ENCODE data around the gene ALDOC. TPM values are rescaled to one million over a fixed set of nuclear protein-coding genes. Genes with fewer than 3 reads are reported as not detected.
A peak's percentile ranks its signal among the peaks of the same experiment; 100 is the strongest.
"Not testable (repeated sequence)": the region's sequence is repeated elsewhere in the genome, so short reads cannot be mapped to it uniquely, and the experiment has no call there.

The ALDOC gene
- 55.5 TPM for total RNA-seq

DNA sequence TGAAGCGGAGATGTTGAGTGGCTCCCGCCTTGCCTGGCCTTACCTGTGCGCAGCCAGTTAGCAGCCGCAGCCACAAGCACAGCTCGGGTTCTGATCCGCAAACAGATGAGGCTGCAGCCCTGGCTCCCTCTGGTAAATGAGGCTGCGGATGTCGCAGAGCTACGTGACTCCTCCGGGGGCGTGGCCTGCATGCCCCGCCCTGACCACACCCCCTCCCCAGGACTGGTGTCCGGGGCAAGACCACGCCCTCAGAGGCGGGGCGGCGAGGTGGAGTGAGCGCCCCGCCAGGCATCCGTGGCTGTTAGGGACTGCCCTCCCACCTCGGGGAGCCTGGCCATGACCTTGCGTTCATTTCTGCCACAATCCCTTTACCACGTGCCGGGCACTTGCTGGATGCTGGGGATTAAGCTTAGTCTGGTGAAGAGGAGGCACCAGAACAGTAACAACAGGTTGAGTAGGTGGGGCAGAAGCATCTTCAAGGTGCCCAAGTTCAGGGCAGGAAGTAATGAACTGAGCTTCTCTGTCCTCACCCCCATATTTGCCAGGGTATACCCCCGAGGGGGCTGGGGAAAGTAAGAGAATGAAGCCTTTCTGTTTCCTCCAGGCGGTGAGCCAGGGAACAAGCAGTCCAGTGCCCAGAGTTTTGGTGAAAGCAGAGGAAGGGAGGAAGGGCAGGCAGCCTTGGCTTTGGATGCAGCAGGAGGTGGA is at the start of gene ALDOC:
TSS of gene ALDOC (minus strand) at position 138 of the 708 bp plus-strand sequence. CDS start 1,363 bp downstream, outside the sequence.
- DNase-seq (ENCODE audit: low read depth in 2 of 3, low spot score in 2 of 3): peak; percentile 93 to 97 (median 96)

DNA sequence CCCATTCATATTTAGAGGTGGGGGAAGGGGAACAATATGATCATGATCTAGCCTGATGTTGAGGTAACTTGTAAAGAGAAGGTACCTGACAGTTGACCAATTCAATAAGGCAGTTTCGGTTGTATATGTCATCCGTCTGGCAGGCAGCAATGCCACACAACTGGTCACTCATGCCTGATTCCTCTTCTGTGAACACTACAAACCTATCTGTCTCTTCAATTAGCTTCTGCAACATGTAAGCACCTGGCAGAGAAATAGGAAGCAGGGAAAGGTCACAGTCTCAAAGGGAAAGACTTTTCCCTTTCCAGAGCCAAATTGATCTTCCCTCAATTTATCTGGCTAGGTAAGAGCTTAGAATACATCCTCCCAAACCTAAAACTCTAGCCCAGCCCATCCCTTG is 47.5 kb upstream of the ALDOC start:
- DNase-seq (ENCODE audit: low read depth in 2 of 3, low spot score in 2 of 3): no peak

DNA sequence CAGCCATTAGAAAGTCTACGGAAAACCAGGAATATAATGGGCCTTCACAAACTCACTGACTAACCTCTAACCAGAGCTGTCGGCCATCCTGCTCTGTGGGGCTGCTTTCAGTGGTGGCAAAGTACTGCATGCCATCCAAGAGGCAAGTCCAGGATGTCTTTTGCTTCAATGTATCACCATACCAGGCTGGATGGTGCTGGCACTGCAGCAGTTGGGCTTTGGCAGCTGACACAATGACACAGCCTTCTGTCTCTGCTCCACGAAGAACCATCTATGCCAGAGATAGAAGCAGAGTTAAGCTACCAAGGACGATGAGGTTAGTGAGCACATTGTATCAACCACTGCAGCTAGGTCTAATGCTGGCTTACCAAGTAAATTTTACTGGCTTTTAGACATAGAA is 47.0 kb upstream of the ALDOC start:
- no peak for DNase-seq (ENCODE audit: low read depth in 2 of 3, low spot score in 2 of 3)

DNA sequence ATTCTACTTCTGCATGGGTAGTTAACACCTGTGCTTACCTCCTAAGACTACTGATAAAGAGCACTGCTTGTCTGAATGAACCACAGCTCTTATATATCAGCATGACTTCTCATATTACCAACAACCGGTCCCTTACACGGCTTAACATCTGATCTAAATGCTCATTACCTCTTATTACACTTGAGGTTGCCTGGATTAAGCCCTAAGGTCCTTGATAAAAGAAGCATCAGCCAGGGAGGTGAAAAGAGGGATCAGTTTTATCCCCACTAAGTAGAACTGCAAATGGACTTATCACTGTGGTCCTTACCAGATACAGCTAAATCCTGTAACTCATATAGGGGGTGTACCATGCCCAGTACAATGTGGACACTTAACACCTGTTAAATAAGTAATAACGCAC is 45.5 kb upstream of the ALDOC start:
- no peak for DNase-seq (ENCODE audit: low read depth in 2 of 3, low spot score in 2 of 3)

DNA sequence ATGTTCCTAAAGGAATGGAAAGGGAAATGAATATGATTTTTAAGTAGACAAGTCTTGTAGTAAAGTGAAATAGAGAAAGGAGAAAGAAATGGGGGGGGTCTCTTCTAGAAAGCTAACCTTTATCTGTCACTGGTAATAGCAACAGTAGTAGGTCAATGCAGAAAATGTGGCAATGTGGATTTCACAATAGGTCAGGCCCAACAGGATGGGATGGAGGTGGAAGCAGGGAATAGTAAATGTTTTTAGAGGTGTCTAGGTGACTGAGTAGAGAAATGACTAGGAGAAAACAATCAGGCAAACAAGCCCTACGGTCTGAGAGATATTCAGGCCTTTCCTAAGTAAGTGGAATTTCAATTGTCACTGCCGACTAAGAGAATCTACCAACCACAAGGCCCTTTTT is 43.3 kb upstream of the ALDOC start:
- no peak for DNase-seq (ENCODE audit: low read depth in 2 of 3, low spot score in 2 of 3)

DNA sequence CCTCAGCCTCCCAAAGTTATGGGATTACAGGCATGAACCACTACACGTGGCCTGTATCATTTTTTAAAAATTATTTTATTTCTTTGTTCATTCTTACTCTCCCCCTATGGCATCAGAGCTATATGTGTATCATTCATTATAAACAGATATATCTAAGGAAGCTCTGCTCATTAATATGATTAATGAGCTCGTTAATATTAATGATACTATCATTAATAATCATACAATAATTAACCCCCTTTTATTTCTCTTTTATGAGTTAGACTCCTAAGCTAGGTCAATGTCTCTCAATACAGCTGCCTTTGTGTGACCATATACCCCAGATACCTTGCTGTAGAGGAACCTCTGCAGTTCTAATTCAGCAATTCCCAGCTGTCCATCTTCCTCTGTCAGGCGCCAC is 41.8 kb upstream of the ALDOC start:
- DNase-seq (ENCODE audit: low read depth in 2 of 3, low spot score in 2 of 3): no peak

DNA sequence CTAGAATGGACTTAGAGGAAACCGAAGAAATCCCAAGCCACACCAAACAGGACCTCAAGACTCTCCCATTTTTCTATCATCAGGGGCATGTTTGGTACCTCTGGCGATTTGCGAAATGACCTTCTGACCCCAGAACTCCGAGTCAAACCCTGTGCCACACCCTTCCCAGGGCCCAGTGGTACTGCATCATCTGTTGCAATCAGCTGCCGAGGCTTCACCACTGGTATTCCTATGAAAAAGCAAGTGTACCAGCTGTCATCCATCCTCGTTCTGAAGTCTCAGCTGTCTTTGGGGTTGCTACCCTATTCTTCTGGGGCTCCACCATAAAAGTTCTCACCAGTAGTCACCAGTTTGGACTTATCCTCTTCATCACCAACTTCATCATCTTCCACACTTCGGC is 39.6 kb upstream of the ALDOC start:
- DNase-seq (ENCODE audit: low read depth in 2 of 3, low spot score in 2 of 3): no peak

DNA sequence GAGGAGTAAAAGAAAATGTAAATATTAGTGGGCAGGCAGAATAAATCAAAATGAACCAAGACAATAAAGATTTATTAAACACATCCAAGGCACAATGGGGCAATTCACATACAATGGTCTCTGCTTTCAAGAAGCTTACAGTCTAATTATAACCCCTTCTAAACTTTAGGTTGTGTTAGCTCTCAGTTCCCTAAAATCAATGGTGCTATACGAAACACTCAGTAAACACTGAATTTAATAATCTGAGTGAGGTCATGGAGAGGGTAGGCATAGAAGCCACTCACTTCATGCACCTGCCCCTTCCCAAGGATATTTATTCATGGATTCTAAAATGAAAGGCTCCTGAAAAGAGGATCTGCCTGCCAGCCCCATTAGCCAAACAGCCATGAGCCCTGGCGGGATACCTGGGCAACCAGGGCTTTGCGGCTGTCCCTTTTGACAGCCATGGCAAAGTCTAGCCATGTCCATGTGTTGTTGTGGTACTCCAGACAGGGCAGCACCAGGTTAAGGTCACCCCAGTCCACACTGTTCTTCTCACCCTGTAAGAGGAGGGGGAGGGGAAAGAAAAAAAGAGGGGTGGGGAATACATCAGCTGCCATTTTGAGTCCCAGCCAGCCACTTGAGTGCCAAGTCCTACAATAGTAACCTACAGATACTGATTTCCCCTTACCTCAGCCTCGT is 38.7 kb upstream of the ALDOC start:
- DNase-seq (ENCODE audit: low read depth in 2 of 3, low spot score in 2 of 3): no peak

DNA sequence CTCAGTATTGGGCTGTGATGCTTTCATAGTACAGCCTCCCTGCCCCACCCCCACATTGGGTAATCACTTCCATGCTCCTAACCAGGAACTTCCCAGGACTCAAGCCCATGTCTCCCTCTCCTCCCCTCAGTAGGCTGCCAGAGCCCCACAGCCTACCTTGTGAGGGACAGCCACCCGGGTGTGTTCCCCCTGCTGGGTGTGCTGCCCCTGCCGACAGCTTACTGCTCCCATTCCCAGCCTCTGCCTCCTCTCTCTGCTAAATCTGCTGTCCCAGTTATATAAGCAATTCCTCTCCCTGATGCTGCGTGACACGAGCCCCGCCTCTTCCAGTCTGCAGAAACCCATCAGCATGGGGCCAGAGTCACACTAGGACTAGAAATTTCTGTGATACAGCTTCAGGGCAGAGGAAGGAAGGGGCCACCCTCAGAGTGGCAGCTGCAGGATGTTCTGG is 37.3 kb upstream of the ALDOC start, which contains the start of gene RSKR:
TSS of gene RSKR (minus strand) at position 255 of the 451 bp plus-strand sequence. CDS start at position 231, 24 bp downstream.
- DNase-seq (ENCODE audit: low read depth in 2 of 3, low spot score in 2 of 3): peak in 2 of 3 donors; percentile 48 to 77

DNA sequence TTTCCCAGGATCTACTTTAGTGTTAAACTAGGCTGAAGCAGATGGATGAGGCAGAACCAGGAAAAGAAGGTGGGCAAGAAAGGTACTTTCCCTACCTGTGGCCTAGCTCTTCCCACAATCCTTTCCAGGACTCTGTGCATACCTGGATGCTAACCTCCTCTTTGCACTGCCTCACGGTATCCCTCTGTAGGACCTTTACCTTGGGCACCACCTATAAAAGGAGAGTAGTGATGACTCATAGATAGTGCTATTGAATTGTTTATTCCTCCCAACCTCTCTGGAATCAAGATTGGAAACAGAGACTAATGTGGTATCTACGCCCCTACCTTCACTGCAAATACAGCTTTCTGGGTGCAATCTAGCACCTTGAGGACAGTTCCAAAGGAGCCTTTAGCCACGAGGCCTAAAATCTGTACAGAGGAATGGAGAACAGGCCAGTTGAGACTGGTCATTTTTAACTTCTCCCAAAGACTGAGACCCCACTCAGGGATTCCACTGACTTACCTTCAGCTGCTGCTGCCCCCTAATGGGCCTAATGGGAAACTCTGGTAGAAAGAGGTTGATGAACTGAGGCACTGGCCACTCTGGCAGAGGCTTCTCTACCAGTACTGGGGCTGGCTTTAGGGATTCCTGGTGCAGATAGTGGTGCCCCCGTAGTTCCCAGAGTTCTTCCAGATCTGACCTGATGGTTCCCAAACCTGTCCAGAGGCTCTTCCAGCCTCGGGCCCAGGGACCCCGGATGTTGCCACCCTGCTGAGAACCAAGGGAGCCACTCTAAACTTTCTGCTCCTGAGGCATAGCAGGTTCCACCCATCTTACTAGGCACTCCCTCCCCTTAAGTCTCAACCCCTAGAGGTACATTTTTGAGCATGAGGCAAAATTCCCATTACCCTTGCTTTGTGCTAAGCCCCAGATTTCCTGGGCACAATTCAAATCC is 36.5 kb upstream of the ALDOC start:
- peak in 1 of 3 donors; percentile 56 for DNase-seq (ENCODE audit: low read depth in 2 of 3, low spot score in 2 of 3)

DNA sequence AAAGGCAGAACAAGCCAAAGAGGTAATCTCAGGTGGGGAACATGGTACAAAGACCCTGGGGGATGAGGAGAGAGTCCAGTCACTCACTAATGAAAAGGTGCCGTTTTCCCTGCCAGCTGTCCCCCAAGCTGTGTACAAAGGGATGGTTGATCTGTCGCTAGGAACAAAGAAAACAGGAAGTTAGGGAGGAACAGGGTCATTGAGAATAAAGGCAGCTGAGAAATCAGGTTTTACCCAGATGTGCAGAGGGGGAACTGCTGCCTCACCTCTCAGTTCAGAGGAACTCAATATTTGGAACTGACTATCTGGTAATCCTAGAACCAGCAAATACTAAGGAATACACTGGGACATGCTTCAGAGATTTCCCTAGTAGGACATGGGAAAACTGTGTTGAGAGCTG is 35.8 kb upstream of the ALDOC start:
- DNase-seq (ENCODE audit: low read depth in 2 of 3, low spot score in 2 of 3): peak in 1 of 3 donors; percentile 23

DNA sequence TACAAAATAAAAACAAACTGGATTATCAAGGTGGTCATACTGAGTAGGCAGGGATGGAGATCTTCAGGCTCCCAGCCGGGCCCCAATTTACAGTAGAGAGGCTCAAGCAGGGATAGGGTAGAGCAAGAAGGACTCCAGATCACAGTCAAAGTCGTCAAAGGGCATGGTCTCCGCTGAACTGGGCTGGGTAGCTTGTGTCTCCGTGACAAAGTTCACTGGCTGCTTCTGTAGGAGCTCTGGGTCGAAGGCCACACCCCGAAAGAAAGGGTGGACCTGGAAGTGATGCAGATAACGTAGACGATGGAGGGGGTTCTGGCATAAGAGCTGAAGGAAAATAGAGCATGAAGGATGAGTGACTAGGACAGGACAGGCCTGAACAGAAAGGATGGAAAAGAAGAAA is 33.7 kb upstream of the ALDOC start:
- no peak for DNase-seq (ENCODE audit: low read depth in 2 of 3, low spot score in 2 of 3)

DNA sequence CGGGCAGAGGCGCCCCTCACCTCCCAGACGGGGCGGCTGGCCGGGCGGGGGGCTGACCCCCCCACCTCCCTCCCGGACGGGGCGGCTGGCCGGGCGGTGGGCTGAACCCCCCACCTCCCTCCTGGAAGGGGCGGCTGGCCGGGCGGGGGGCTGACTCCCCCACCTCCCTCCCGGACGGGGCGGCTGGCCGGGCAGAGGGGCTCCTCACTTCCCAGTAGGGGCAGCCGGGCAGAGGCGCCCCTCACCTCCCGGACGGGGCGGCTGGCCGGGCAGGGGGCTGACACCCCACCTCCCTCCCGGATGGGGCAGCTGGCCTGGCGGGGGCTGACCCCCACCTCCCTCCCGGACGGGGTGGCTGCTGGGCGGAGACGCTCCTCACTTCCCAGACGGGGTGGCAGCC is 27.3 kb upstream of the ALDOC start:
- DNase-seq (ENCODE audit: low read depth in 2 of 3, low spot score in 2 of 3): not testable (repeated sequence)

DNA sequence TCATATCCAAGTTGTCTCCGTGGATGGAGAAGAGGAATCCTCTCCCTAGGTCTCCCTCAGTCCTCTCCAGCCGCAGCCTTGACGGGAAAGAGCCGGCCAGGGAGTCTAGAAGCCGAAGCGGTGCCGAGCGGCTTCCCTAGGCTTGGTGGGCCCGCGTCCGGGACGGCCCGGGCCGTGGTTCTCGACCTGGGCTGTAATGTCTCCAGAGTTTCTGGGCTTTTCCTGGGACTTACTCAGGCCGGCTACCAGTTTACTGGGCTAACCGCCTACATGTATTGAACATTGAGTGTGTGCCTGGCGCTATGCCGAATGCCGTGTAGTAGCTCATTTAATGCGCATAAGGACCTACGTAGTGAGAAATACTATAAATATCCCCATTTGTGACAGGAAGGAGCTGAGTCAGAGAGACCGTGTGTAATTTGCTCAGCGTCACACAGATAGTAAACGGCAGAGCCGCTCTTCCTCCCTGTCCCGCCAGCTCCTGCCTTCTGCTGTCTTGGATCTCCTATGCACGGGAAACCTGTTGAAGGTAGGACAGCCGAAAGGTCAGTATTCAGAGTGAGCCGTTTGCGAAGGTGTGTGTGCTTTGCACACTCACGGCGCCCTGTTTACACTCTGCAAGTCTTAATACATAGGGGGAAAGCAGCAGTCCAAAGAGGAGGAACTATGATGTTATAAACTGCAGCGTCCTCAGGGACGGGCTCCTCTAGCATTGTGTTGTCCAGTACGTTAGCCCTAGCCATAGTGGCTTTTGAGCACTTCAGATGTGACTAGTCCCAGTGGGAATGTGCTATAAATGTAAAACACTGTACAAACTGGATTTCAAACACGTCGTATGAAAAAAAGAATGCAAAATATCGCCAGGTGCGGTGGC is 22.9 kb upstream of the ALDOC start:
- peak; percentile 58 to 77 (median 72) for DNase-seq (ENCODE audit: low read depth in 2 of 3, low spot score in 2 of 3)

DNA sequence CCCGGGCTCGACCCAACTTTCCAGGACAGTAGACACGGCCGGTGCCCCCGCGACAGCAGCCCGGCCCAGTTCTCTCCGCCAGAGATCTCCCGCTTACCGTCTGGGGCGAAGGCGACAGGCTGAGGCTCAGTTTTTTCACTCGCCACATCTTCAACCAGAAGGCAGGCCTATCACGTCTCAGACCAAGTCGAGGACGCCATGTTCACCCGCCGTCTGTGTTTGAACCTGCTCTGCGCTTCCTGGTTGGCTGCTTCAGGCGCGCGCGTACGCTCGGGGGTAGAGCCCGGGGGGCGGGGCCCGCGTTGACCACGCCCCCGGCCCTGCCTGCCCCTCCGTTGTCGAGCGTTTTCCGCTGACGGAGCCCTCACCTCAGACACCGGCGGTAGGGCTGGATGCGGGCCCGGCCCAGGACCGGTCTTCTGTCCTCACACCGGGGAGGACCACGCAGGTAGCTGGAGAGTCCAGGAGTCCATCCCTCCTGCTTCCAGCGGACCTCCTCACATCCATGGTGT is 22.2 kb upstream of the ALDOC start, which contains the start of gene SPAG5:
TSS of gene SPAG5 (minus strand) at position 227 of the 512 bp plus-strand sequence. CDS start at position 148, 79 bp downstream.
- peak; percentile 89 to 95 (median 91) for DNase-seq (ENCODE audit: low read depth in 2 of 3, low spot score in 2 of 3)

DNA sequence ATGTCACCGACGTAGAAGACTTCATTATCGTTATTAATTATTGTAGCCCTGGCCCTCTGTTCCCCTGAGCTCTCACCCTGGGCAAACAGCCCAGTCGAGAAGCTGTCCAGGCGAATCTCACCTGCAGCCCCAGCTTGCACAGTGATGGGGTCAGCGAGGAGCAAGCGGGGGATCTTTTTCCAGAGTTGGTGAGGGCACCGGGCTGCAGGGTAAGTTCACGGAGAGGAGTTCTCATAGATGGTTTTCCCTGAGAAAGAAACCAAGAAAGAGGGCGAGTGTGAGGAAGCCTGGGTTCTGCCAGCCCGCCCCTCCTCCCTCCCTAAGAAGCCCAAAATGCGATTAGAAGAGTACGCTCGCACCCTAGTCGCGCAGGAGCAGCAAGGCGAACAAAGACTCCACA is 21.7 kb upstream of the ALDOC start:
- no peak for DNase-seq (ENCODE audit: low read depth in 2 of 3, low spot score in 2 of 3)

DNA sequence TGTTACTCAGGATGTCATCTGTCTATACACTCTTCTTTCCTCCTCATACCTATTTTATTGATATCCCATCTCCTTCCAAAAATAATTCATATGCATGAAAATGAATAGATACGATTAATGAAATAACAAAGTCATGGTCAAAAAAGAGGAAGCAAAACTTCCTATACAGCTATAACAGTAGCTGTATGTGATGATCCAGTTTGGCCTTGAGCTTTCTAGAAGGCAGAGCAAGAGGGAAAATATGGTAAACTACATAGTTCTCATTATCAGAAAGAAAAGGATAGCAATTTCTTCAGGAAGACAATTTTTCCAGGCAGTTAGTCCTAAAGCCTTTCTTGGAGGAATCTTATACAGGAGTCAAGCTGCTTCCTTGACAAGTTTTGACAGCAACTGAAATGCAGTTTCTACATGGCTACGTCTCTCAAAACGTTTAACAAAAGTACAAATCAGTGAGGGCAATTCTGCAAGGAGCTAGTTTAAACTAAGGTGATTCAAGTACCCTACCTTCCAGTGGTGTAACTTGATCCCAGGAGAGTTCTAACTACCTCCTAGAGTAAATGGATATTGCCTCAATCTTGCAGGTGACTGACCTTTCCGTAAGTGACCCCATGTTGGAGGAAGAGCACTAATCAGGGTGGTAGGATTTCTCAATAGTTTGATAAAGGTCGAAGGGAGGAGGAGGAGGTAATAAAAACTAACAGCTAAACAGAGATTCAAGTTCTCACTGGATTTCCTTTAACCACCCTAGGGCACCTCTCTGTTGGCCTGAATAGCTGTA is 21.1 kb upstream of the ALDOC start:
- no peak for DNase-seq (ENCODE audit: low read depth in 2 of 3, low spot score in 2 of 3)

DNA sequence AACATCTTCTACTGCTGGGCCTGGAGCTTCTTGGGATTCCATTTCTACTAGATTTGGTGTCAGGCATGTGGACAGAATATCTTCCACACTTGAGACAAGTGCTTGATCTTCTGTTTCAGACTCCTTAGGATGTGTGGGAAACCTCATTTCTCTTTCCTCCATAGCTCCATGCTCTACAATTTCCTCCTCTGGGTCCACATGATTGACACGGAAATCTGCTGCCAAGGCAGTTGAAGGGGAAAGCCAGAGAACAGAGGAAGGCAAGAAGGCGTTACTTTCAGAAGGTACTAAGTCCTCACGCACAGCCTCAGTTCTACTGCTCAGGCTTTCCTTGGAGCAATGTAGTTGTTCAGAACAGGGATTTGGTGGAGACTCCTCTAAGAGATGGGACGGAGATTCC is 15.6 kb upstream of the ALDOC start:
- DNase-seq (ENCODE audit: low read depth in 2 of 3, low spot score in 2 of 3): no peak

DNA sequence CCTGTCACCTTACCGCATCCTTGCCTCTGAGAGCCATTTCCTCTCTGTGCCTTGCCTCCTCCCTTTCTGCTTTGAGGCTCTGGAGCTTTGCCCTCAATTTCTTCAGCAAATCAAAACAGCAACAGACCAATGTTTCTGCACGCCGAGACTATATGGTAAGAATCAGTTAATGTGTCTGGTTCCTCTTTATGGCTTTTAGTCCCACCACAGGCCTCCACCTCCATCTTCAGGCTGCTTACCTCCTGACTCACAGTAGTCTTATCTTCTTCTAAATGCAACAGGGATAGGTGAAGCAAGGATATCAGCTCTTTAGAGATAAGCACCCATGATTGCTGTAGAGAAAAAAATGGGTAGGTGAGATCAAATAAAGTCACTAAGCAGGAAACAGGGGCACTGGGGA is 9.2 kb upstream of the ALDOC start:
- DNase-seq (ENCODE audit: low read depth in 2 of 3, low spot score in 2 of 3): peak in 1 of 3 donors; percentile 52

All from hematopoietic multipotent progenitor cell (in vitro differentiated cells).